ENCODE measurements around the gene CACNB3. TPM values are rescaled to one million over a fixed set of nuclear protein-coding genes. Genes with fewer than 3 reads are reported as not detected.
A peak's percentile ranks its signal among the peaks of the same experiment; 100 is the strongest.
"Not testable (repeated sequence)": the region's sequence is repeated elsewhere in the genome, so short reads cannot be mapped to it uniquely, and the experiment has no call there.

Gene CACNB3
- total and polyA plus RNA-seq, 8 donors: under 0.01 to 140 (median 12.7) TPM

- no peaks in the 10 kb centered on the region for H3K9me3 ChIP-seq
- peak within 1 kb of the TSS; percentile 76 to 94 (median 91) for H3K27ac ChIP-seq
- TF ChIP-seq POLR2AphosphoS5 (IDR thresholded peaks at IDR 0.05) (peak; percentile 62 to 92 (median 65)), EP300 (IDR thresholded peaks at IDR 0.05) (peak; percentile 78), POLR2A (IDR thresholded peaks at IDR 0.05) (no peak)
- TF ChIP-seq, protein P1, sequence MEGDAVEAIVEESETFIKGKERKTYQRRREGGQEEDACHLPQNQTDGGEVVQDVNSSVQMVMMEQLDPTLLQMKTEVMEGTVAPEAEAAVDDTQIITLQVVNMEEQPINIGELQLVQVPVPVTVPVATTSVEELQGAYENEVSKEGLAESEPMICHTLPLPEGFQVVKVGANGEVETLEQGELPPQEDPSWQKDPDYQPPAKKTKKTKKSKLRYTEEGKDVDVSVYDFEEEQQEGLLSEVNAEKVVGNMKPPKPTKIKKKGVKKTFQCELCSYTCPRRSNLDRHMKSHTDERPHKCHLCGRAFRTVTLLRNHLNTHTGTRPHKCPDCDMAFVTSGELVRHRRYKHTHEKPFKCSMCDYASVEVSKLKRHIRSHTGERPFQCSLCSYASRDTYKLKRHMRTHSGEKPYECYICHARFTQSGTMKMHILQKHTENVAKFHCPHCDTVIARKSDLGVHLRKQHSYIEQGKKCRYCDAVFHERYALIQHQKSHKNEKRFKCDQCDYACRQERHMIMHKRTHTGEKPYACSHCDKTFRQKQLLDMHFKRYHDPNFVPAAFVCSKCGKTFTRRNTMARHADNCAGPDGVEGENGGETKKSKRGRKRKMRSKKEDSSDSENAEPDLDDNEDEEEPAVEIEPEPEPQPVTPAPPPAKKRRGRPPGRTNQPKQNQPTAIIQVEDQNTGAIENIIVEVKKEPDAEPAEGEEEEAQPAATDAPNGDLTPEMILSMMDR (IDR thresholded peaks at IDR 0.05): peak in 1 of 7 experiments; percentile 25
- intact Hi-C loops (cut with DNase I; ENCODE audit: low total_unique reads): no loop called here
- DNase-seq: peak; percentile 94 to 99
- peaks cover 0 to 27% (median 17%) of the 10 kb centered on the region in 4 donors for H3K36me3 ChIP-seq
- H3K27me3 ChIP-seq: no peaks in the 10 kb centered on the region
- H3K4me1 ChIP-seq: peaks cover 18 to 51% (median 38%) of the 10 kb centered on the region in 4 donors
- peak within 1 kb of the TSS; percentile 64 to 98 (median 96) for H3K4me3 ChIP-seq
- WGBS, 5 donors: 0 to 1% (median 0%) methylated on average over 36 to 53 of the region's 53 CpGs
Measured at GRCh38 chr12:48851883-48852733, 33.8 kb downstream of the CACNB3 start, which contains the start of gene DDX23. DDX23 (minus strand) TSS chr12:48852163; CDS start chr12:48845782, 6,381 bp downstream.

DNA sequence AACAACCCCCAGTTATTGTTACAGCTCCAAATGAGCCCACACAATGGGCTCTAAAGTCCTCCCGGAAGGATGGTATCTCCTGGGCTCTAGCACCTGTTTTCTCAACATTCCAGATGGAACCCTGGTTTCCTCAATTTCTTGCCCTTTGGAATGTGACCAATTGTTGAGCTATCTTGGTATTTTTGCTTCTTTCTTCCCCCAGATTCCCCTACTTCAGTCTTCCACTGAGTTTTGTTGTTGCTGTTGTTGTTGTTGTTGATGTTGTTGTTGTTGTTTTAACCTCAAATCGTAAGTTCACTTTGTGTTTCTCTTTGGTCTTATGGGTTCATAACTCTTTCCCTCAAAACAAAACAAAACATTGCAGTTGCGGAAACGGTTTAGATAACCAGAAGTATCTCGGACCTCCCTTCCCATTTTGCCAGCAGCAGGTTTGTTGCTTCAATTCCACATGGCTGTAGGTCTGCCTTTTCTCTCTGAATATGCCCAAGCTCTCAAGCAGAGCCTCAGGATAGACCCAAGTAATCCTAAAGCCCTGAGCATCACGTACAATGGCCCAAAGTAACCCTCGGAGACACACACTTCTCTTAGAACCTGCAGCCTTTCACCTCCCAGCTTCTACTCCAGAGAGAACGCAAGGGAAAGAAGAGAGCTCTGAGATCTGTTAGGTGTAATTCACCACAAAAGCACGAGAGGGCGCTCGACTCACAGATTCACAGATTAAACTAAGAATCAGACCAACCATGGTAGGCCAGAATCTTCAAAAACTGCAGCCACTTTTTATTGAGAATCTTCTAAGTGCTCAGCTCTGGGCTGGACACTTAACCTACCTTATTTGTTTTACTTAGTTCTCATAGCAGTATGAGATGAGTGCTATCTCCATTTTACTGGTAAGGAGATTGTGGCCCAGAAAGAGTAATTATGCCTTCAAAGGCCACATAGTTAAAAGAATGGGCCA is 34.7 kb downstream of the CACNB3 start:
- Histone ChIP-seq H3K4me1 (peaks cover 18 to 43% (median 36%) of the 10 kb centered on the region in 4 donors), H3K4me3 (peak overlapping the region; percentile 64 to 98 (median 96)), H3K9me3 (no peaks in the 10 kb centered on the region), H3K36me3 (peaks cover 3 to 30% (median 22%) of the 10 kb centered on the region in 4 donors), H3K27me3 (no peaks in the 10 kb centered on the region), H3K27ac (peak overlapping the region; percentile 53 to 94 (median 91))
- TF ChIP-seq POLR2A (IDR thresholded peaks at IDR 0.05) (peak in 1 of 4 donors; percentile 2), EP300 (IDR thresholded peaks at IDR 0.05) (no peak), POLR2AphosphoS5 (IDR thresholded peaks at IDR 0.05) (peak in 1 of 3 donors; percentile 58)
- TF ChIP-seq, protein P1 (IDR thresholded peaks at IDR 0.05): peak in 5 of 7 experiments; percentile 83 to 98 (median 92)
- peak; percentile 95 to 96 for DNase-seq
- intact Hi-C loops (cut with DNase I; ENCODE audit: low total_unique reads): no loop called here
- WGBS, 5 donors: 0 to 1% (median 0%) methylated on average over 11 of the region's 11 CpGs

- H3K4me3 ChIP-seq: no peak overlapping the region
- H3K27me3 ChIP-seq: no peaks in the 10 kb centered on the region
- no peak for TF ChIP-seq POLR2AphosphoS5 (IDR thresholded peaks at IDR 0.05)
- TF ChIP-seq, protein P1 (IDR thresholded peaks at IDR 0.05): no peak
- TF ChIP-seq EP300 (IDR thresholded peaks at IDR 0.05): no peak
- no peak for TF ChIP-seq POLR2A (IDR thresholded peaks at IDR 0.05)
- DNase-seq: no peak
- peaks cover 18 to 33% (median 30%) of the 10 kb centered on the region in 4 donors for H3K4me1 ChIP-seq
- WGBS, 5 donors: 85 to 93% (median 88%) methylated on average over 4 of the region's 4 CpGs
- intact Hi-C loops (cut with DNase I; ENCODE audit: low total_unique reads): no loop called here
- H3K27ac ChIP-seq: no peak overlapping the region
- H3K9me3 ChIP-seq: no peaks in the 10 kb centered on the region
- H3K36me3 ChIP-seq: peaks cover 3 to 30% (median 20%) of the 10 kb centered on the region in 4 donors
Measured at GRCh38 chr12:48854488-48854887, 36.2 kb downstream of the CACNB3 start.

GRCh38 chr12:48854932-48855331 is 36.6 kb downstream of the CACNB3 start:
- not testable (repeated sequence) for DNase-seq, H3K27me3 ChIP-seq, H3K27ac ChIP-seq, H3K9me3 ChIP-seq, H3K4me3 ChIP-seq
- intact Hi-C loops (cut with DNase I; ENCODE audit: low total_unique reads): loop anchor here (5.0 kb wide), 1 partner anchor 37 kb away; no protein-coding TSS in a partner anchor
- H3K36me3 ChIP-seq: peaks cover 3 to 30% (median 19%) of the 10 kb centered on the region in 4 donors
- peaks cover 18 to 29% (median 25%) of the 10 kb centered on the region in 4 donors for H3K4me1 ChIP-seq
- 73 to 86% (median 85%) methylated on average over 10 of the region's 10 CpGs for WGBS, 5 donors

Measured in stomach (tissue), 9 donors.